K562 (cell line): Measurements from ENCODE around the gene PDLIM7. TPM values are rescaled to one million over a fixed set of nuclear protein-coding genes. Genes with fewer than 3 reads are reported as not detected.

Source experiments
- MTA3 ChIP-seq: fragments of 450-650 bp; formaldehyde crosslinking; IDR thresholded peaks from 2 replicates; pipeline ENCODE4 v1.6.1; 2017; ENCODE audit warnings: mild to moderate bottlenecking, borderline replicate concordance
- NFIC ChIP-seq: fragments of 450-650 bp; IDR thresholded peaks from 2 replicates; pipeline ENCODE4 v1.6.1; 2017; ENCODE audit warnings: mild to moderate bottlenecking, inconsistent platforms
- NR2C1 ChIP-seq, 2 experiments: fragments of 450-650 bp; IDR thresholded peaks; 2 replicates each; pipeline ENCODE4 v1.6.1; 2017; ENCODE audit warnings: mild to moderate bottlenecking in 2 of 2, antibody characterized with exemption in 1 of 2, inconsistent platforms in 1 of 2, missing compliant biosample characterization in 1 of 2, missing genetic modification characterization in 1 of 2
- POLR2A ChIP-seq: fragments of 450-650 bp; conservative IDR thresholded peaks from 2 replicates; pipeline ENCODE4 v1.6.1; 2016
- SMARCA4 ChIP-seq: fragments of 450-650 bp; IDR thresholded peaks from 2 replicates; pipeline ENCODE4 v1.6.1; 2016
- polyA plus RNA-seq, 8 experiments: library from polyadenylated mRNA; depleted of rRNA in 4 of 8; stranded (reverse) in 5 of 8; unstranded in 3 of 8; fragments of >200 nt; fragmentation: Nextera tagmentation in 2 of 8; fragmentation: Illumina TruSeq in 1 of 8; extraction: Ambion mirVana in 2 of 8; extraction: Trizol in 1 of 8; gene quantifications; 2 replicates each; pipeline versions ENCODE4 v1.2.1 to v1.2.3, GENCODE V29; 2011 to 2014; ENCODE audit warnings: inconsistent platforms in 1 of 8, missing spikeins in 1 of 8
- total RNA-seq, 7 experiments: library from RNA; depleted of rRNA in 6 of 7; stranded (reverse); fragments of >200 nt in 6 of 7; fragmentation: Illumina TruSeq in 2 of 7; extraction: Trizol in 2 of 7; gene quantifications; 2 replicates each; pipeline versions ENCODE4 v1.2.1 to v1.2.3, GENCODE V29; 2011 to 2021; ENCODE audit warnings: low replicate concordance in 1 of 7
- TF ChIP-seq, protein P1 (sequence below): fragments of 450-650 bp; IDR thresholded peaks from 2 replicates; pipeline ENCODE4 v1.6.1; 2016; ENCODE audit warnings: mild to moderate bottlenecking, moderate library complexity
- TF ChIP-seq, protein P2 (sequence below): fragments of 450-650 bp; IDR thresholded peaks from 2 replicates; pipeline ENCODE4 v1.6.1; 2016; ENCODE audit warnings: antibody characterized with exemption
- TF ChIP-seq, protein P3 (sequence below): fragments of 450-650 bp; formaldehyde crosslinking; conservative IDR thresholded peaks from 2 replicates; pipeline ENCODE4 v1.4.0; 2022; ENCODE audit warnings: mild to moderate bottlenecking, missing genetic modification characterization
- TF ChIP-seq, protein P4 (sequence below): fragments of 200-800 bp; sonication (Bioruptor generic); IDR thresholded peaks from 2 replicates; pipeline ENCODE4 v1.6.1; 2017; ENCODE audit warnings: missing genetic modification characterization, missing compliant biosample characterization

The PDLIM7 gene
- total and polyA plus RNA-seq, 9 of the 15 experiments (the other 6 are each of a cell fraction or from before 2014, with no cell fraction given): 2.1 to 124 (median 32.6) TPM

DNA sequence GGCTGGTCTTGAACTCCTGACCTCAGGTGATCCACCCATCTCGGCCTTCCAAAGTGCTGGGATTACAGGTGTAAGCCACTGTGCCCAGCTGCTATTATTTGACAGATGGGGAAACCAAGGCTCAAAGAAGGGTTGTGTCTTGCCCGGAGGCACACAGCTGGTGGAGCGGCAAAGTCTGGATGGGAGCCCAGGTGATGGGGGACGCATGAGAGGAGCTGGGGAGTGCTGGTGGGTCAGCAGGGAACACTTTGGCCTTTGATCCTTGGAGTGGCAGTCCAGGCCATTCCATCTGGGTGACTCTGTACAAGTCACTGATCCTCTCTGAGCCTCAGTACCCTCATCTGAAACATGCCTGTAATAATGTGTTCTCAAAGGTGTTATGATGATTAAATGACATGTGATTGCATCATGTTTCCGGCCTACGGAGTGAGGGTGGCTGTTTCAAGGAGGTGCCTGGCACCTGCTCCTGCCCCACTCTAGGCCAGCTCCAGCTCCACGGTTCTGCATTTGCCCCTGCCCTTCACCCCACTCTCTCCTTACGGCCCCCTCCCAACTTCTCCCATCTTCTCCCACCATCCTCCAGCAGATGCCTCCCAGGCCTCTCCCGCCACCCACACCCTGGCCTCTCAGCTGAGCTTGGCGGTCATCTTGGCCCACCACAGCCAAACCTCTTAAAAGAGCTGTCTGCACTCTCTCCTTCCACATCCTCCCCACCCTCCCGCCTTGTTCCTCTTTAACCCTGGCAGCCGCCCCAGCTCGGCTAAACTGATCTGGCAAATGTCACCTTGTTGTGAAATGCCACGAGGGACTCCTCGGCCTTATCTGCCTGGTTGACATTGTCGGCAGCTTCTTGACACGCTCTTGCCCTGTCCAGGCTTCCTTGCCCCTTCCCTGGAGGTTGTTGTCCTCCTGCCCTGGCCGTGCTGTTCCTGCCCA, 18.4 kb downstream of the PDLIM7 start (continued):
- TF ChIP-seq NFIC: peak; percentile 59
- TF ChIP-seq MTA3: no peak
- peak; percentile 58; the same call in 1 of the 2 replicates for TF ChIP-seq NR2C1 (IDR thresholded peaks at IDR 0.05)
- TF ChIP-seq NR2C1 (tag; IDR thresholded peaks at IDR 0.05): 0 out of 2 replicates have a peak, but pooled peaks have one; percentile 26
- TF ChIP-seq, protein P1, sequence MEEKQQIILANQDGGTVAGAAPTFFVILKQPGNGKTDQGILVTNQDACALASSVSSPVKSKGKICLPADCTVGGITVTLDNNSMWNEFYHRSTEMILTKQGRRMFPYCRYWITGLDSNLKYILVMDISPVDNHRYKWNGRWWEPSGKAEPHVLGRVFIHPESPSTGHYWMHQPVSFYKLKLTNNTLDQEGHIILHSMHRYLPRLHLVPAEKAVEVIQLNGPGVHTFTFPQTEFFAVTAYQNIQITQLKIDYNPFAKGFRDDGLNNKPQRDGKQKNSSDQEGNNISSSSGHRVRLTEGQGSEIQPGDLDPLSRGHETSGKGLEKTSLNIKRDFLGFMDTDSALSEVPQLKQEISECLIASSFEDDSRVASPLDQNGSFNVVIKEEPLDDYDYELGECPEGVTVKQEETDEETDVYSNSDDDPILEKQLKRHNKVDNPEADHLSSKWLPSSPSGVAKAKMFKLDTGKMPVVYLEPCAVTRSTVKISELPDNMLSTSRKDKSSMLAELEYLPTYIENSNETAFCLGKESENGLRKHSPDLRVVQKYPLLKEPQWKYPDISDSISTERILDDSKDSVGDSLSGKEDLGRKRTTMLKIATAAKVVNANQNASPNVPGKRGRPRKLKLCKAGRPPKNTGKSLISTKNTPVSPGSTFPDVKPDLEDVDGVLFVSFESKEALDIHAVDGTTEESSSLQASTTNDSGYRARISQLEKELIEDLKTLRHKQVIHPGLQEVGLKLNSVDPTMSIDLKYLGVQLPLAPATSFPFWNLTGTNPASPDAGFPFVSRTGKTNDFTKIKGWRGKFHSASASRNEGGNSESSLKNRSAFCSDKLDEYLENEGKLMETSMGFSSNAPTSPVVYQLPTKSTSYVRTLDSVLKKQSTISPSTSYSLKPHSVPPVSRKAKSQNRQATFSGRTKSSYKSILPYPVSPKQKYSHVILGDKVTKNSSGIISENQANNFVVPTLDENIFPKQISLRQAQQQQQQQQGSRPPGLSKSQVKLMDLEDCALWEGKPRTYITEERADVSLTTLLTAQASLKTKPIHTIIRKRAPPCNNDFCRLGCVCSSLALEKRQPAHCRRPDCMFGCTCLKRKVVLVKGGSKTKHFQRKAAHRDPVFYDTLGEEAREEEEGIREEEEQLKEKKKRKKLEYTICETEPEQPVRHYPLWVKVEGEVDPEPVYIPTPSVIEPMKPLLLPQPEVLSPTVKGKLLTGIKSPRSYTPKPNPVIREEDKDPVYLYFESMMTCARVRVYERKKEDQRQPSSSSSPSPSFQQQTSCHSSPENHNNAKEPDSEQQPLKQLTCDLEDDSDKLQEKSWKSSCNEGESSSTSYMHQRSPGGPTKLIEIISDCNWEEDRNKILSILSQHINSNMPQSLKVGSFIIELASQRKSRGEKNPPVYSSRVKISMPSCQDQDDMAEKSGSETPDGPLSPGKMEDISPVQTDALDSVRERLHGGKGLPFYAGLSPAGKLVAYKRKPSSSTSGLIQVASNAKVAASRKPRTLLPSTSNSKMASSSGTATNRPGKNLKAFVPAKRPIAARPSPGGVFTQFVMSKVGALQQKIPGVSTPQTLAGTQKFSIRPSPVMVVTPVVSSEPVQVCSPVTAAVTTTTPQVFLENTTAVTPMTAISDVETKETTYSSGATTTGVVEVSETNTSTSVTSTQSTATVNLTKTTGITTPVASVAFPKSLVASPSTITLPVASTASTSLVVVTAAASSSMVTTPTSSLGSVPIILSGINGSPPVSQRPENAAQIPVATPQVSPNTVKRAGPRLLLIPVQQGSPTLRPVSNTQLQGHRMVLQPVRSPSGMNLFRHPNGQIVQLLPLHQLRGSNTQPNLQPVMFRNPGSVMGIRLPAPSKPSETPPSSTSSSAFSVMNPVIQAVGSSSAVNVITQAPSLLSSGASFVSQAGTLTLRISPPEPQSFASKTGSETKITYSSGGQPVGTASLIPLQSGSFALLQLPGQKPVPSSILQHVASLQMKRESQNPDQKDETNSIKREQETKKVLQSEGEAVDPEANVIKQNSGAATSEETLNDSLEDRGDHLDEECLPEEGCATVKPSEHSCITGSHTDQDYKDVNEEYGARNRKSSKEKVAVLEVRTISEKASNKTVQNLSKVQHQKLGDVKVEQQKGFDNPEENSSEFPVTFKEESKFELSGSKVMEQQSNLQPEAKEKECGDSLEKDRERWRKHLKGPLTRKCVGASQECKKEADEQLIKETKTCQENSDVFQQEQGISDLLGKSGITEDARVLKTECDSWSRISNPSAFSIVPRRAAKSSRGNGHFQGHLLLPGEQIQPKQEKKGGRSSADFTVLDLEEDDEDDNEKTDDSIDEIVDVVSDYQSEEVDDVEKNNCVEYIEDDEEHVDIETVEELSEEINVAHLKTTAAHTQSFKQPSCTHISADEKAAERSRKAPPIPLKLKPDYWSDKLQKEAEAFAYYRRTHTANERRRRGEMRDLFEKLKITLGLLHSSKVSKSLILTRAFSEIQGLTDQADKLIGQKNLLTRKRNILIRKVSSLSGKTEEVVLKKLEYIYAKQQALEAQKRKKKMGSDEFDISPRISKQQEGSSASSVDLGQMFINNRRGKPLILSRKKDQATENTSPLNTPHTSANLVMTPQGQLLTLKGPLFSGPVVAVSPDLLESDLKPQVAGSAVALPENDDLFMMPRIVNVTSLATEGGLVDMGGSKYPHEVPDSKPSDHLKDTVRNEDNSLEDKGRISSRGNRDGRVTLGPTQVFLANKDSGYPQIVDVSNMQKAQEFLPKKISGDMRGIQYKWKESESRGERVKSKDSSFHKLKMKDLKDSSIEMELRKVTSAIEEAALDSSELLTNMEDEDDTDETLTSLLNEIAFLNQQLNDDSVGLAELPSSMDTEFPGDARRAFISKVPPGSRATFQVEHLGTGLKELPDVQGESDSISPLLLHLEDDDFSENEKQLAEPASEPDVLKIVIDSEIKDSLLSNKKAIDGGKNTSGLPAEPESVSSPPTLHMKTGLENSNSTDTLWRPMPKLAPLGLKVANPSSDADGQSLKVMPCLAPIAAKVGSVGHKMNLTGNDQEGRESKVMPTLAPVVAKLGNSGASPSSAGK: peak; percentile 76
- TF ChIP-seq, protein P2, sequence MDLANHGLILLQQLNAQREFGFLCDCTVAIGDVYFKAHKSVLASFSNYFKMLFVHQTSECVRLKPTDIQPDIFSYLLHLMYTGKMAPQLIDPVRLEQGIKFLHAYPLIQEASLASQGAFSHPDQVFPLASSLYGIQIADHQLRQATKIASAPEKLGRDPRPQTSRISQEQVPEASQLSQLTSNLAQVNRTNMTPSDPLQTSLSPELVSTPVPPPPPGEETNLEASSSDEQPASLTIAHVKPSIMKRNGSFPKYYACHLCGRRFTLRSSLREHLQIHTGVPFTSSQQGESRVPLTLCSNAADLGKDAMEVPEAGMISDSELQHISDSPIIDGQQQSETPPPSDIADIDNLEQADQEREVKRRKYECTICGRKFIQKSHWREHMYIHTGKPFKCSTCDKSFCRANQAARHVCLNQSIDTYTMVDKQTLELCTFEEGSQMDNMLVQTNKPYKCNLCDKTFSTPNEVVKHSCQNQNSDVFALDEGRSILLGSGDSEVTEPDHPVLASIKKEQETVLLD: no peak
- TF ChIP-seq SMARCA4: 0 out of 2 replicates have a peak, but pooled peaks have one; percentile 15
- TF ChIP-seq POLR2A: 0 out of 2 replicates have a peak, but pooled peaks have one; percentile 9
- TF ChIP-seq, protein P3, sequence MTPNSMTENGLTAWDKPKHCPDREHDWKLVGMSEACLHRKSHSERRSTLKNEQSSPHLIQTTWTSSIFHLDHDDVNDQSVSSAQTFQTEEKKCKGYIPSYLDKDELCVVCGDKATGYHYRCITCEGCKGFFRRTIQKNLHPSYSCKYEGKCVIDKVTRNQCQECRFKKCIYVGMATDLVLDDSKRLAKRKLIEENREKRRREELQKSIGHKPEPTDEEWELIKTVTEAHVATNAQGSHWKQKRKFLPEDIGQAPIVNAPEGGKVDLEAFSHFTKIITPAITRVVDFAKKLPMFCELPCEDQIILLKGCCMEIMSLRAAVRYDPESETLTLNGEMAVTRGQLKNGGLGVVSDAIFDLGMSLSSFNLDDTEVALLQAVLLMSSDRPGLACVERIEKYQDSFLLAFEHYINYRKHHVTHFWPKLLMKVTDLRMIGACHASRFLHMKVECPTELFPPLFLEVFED (CRISPR knock-in tag): peak; percentile 93
- TF ChIP-seq, protein P4, sequence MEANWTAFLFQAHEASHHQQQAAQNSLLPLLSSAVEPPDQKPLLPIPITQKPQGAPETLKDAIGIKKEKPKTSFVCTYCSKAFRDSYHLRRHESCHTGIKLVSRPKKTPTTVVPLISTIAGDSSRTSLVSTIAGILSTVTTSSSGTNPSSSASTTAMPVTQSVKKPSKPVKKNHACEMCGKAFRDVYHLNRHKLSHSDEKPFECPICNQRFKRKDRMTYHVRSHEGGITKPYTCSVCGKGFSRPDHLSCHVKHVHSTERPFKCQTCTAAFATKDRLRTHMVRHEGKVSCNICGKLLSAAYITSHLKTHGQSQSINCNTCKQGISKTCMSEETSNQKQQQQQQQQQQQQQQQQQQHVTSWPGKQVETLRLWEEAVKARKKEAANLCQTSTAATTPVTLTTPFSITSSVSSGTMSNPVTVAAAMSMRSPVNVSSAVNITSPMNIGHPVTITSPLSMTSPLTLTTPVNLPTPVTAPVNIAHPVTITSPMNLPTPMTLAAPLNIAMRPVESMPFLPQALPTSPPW (CRISPR knock-in tag): peak; percentile 67; the same call in 1 of the 2 replicates
